CD4-positive, alpha-beta T cell treated with Interleukin-1 beta for 1 hour (primary cell): ENCODE results near the gene RNLS.
"Not testable (repeated sequence)": the region's sequence is repeated elsewhere in the genome, so short reads cannot be mapped to it uniquely, and the experiment has no call there.

Source experiments
- DNase-seq, 2 donors: peaks; one replicate each; pipeline ENCODE4 v3.0.0-alpha.2; 2020 to 2022

RNLS gene

DNA sequence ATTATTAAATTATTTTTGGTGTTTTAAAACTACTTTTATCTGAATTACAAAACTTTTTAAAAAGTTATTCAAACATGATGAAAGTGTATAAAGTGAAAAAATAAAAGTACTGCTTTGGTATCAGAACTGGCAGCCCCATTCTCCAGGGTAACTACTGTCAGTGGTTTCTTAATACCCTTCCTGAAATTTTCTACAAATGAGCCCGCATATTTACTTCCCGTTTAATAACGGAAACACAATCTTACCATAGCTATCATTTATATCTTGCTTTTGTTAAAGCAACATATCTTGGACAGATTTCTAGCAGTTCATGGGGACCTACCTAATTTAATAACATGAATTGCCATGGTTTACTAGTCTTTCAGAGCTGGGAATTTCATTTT, 249.9 kb downstream of the RNLS start:
- no peak for DNase-seq

DNA sequence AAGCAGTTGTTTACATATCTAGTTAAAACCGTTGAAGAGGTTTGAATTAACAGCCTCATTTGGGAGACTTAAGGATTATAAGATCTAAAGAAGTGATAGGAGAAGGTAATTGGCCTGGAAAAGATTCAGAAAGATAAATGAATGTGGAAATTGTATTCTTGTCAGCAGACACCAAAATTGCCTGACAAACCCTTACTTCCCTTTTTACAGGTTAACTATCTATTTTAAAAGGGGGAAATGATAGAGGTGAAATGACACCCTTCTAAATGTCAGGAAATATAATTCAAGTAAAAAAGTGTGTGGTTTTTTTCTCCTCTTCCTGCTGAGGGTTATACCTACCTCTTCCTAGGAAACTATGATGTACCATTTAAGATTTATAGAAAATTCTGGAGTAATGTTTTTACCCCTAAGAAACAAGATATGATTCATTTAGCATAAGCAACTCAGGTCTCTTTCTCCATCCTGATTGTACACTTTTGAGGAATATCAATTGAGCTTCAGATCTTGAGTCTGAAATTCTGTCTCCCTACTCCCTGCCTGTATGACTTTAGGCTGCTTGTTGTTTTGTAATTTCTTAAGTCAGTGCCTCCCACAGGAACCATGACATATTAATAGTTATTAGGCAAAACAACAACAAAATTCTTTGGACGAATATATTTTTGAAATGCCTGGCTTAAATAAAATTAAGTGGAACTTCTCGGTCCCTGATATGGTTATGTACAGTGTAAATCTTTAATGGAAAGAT, 250.4 kb downstream of the RNLS start:
- no peak for DNase-seq

GRCh38 chr10:88330174-88330573, 252.9 kb downstream of the RNLS start:
- no peak for DNase-seq

DNA sequence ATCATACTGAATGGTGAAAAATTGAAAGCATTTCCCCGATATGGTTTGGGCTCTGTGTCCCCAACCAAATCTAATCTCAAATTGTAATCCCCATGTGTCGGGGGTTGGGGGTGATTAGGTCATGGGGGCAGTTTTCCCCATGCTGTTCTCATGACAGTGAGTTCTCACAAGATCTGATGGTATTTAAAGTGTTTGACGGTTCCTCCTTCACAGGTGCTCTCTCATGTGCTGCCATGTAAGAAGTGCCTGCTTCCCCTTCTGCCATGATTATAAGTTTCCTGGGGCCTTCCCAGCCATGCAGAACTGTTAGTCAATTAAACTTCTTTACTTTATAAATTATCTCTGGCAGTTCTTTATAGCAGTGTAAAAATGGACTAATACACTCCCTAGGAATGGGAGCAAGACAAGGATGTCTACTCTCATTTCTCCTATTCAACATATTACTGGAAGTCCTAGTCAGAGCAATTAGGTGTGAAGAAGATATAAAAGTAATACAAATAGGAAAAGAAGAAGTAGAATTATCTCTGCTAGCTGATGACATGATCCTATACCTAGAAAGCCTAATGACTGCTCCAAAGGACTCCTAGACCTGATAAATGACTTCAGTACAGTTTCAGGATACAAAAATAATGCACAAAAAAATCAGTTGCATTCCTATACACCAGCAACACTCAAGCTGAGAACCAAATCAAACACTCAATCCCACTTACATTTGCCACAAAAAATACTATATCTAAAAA, 260.6 kb downstream of the RNLS start:
- DNase-seq, result peak in 1 of 2 donors; percentile 16

GRCh38 chr10:88319960-88320517, 263.1 kb downstream of the RNLS start:
- DNase-seq, result no peak

GRCh38 chr10:88318803-88319202, 264.3 kb downstream of the RNLS start:
- peak in 1 of 2 donors; percentile 6 for DNase-seq

DNA sequence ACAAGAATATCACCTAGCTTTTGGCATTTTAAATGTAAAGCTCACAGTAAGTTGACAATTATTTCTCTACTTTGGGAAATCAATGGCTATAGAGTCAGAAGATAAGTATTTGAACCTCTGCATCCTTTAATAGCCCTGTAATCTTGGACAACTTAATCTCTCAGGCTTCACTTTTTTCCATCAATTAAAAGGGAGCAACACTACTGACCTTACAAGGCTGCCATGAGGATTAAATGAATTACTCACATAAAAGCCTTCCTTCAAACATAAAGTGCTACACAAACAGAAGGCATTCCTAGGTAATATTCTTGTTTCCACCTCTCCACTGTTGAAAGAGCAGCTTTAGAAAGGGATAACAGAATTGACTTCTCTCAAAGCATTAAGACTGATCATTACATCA, 266.0 kb downstream of the RNLS start:
- no peak for DNase-seq

GRCh38 chr10:88316292-88316861, 266.7 kb downstream of the RNLS start:
- DNase-seq, result no peak

DNA sequence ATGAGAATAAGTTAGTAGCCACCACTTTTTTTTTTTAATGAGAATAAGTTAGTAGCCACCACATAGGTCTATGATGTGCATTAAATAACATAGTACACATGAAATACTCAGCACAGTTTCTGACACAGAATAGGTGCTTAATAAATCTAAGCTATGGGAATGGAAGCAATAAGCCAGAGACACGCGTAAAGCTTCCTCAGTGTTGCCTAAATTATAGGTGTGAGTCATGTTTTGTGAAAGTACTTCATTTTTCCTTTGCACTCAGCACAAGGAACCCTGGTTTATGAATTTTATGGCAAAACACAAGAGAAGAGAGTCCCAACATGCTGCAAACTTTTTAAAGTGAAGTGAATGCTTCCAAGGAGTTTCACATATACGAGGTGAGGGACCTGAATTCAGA, 267.4 kb downstream of the RNLS start:
- DNase-seq, result no peak

GRCh38 chr10:88314362-88314761, 268.8 kb downstream of the RNLS start:
- DNase-seq, result no peak

- no peak for DNase-seq
Measured at GRCh38 chr10:88313878-88314277, 269.2 kb downstream of the RNLS start.

GRCh38 chr10:88312855-88313254, 270.3 kb downstream of the RNLS start:
- no peak for DNase-seq

- DNase-seq, result no peak
Measured at GRCh38 chr10:88311264-88311663, 271.9 kb downstream of the RNLS start.

DNA sequence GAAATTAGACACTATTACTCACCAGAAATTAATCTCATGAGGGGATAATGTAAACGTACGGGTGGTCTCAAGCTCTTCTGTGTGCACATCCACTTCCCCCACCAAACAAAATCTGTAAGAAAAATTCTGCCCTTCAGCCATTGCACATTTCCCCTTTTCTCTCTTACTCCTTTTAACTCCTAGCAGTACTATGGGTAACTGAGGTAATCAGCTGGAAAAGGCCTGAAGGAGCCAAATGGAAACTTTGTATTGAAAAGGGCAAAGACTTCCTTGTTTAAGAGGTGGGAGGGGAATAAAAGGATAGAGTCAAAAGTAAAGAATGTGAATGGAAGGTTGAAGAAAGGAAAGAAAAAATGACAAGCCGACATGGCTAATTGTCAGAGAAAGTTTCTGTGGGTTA, 273.8 kb downstream of the RNLS start:
- DNase-seq, result no peak

- DNase-seq, result not testable (repeated sequence)
Measured at GRCh38 chr10:88308361-88308760, 274.8 kb downstream of the RNLS start.

DNA sequence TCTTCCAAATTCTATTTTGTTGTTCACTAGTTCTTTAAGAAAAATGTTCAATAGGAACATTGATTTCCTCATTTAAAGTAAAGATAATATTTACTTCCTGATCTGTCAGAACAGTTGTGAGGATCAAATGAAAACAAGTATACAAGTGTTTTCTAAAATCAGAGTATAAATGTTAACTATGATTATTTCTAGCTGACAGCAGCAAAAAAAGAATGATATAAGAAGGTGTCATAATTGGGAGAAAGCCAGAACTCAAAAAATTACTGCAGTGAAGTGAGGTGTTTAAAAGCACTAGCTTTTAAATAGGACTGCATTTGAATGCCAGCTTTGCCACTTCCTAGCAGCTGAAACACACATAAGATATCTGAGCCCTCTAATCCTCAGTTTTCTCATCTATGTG, 283.3 kb downstream of the RNLS start:
- no peak for DNase-seq

- no peak for DNase-seq
Measured at GRCh38 chr10:88297103-88297502, 286.0 kb downstream of the RNLS start.

DNA sequence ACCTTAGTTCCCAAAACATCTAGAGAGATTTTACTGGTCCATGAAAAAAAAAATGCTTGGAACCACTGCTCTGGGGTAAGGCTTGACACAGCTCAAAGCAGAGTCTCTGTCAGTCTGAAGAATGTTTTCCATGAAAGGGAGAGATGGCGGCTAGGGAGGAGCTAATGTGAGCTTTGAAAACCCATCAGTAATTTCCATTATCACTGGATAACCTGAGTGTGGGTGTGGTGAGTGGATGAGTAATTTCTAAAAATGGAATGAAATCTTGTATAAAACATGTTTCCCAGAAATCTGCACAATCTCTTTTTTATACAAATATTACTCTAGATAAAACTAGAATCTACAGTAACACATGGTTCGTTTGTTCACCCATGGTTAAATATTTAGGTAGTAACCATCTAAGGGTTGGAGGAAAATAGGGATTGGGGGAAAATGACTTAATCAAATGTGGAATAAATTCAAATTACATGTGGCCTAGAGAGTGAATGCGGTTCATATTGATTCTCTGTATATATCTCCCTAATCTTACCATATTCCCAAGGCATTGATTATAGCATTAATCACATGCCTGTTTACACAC, 289.4 kb downstream of the RNLS start:
- DNase-seq, result no peak

DNA sequence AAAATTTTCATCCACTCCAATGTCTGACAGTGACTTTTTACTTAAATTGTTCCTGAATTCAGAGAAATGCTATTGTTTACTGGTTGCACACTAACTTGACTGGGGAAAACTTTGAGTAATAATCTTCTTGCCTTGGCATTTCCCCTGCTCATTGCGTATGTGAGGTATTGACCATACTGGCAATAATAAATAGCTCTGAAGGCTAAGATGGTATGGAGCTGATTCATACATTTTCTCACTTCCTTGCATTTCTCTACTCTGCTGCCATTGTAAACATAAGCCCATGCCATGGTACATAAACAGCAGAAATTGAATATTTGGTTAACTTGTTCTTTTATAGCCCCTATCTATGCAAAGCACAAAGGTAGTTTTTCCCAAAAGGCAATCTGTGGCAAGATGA, 290.0 kb downstream of the RNLS start:
- no peak for DNase-seq

GRCh38 chr10:88292185-88292514, 291.0 kb downstream of the RNLS start:
- no peak for DNase-seq

DNA sequence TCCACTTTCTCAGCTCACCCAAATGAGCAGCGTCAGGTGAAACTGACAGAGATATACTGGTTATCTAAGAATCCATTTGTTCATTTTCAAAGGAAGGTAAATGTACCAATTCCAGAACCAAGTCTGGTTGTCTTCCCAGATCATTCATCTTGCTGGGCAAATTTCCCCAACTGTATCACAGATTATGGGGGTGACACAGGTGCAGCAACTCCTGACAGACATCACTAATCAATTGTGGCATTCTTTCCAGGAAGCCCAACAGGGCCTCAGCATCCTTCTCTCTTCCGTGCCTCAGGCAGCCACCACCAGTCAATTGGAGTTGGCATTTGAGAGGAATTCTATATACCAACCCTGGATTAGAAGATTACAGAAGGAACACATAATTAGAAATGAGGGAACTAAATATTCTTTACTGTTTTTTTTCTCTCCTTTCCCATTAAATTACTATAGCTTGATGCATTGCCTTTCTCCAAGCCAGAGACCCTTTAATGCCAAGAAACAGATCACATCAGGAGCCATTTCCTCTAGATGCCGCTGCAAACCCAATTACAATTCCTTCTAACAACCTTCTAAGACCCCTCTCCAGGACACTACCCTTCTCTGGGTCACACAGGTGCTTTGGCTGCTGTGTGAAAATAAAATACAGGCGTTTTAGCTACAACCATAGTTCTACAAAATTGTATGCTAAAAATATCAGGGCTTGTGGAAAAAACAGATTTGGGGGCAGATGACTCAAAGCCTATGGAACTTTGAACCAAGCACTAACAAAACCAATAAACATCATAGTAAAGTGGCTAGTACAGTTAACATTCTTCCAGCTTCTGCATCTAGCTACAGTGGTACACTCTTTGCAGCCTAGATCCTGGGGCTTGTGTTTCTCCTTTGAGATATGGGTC, 291.6 kb downstream of the RNLS start:
- no peak for DNase-seq

- no peak for DNase-seq
Measured at GRCh38 chr10:88289342-88289741, 293.8 kb downstream of the RNLS start.
